K562 (cell line): ENCODE measurements around the gene ZSCAN5C.

ENCODE experiments used
- ATF2 ChIP-seq: sonication (generic); formaldehyde crosslinking; IDR thresholded peaks from 2 replicates; pipeline ENCODE4 v1.8.1; 2022; ENCODE audit warnings: missing genetic modification reagents
- ATF6 ChIP-seq: sonication (generic); formaldehyde crosslinking; IDR thresholded peaks from 2 replicates; pipeline ENCODE4 v1.4.0; 2020; ENCODE audit warnings: mild to moderate bottlenecking, missing genetic modification reagents
- CHD7 ChIP-seq: fragments of 200-600 bp; sonication (generic); IDR thresholded peaks from one replicate; pipeline ENCODE4 v1.6.1; 2012; ENCODE audit warnings: mild to moderate bottlenecking, low read depth, low read length, inconsistent platforms
- CTCF ChIP-seq, 3 experiments: IDR thresholded peaks in 2 of 3; conservative IDR thresholded peaks in 1 of 3; 2 replicates each; pipeline ENCODE4 v1.5.1; 2011 to 2012; ENCODE audit warnings: low read length in 3 of 3, mild to moderate bottlenecking in 3 of 3, control low read depth in 2 of 3, improper control_type of control experiment in 1 of 3, inconsistent platforms in 1 of 3, low read depth in 1 of 3, mixed read lengths in 1 of 3, moderate library complexity in 1 of 3; ENCODE audit not compliant: insufficient read depth in 2 of 3
- FOXK2 ChIP-seq, 2 experiments: fragments of 450-650 bp; IDR thresholded peaks in 1 of 2; conservative IDR thresholded peaks in 1 of 2; 2 replicates each; pipeline ENCODE4 v1.6.1; 2016; ENCODE audit warnings: low read depth in 2 of 2, mild to moderate bottlenecking in 1 of 2
- SP1 ChIP-seq: sonication (generic); formaldehyde crosslinking; IDR thresholded peaks from 2 replicates; pipeline ENCODE4 v1.8.1; 2022; ENCODE audit warnings: mild to moderate bottlenecking, missing genetic modification reagents
- TCF7L2 ChIP-seq: fragments of 150-350 bp; IDR thresholded peaks from 2 replicates; pipeline ENCODE4 v1.6.1; 2016; ENCODE audit warnings: low read depth, mild to moderate bottlenecking, low read length, moderate library complexity
- TF ChIP-seq, protein P1 (sequence below): sonication (generic); formaldehyde crosslinking; IDR thresholded peaks from 2 replicates; pipeline ENCODE4 v1.8.1; 2023; ENCODE audit warnings: mild to moderate bottlenecking, missing genetic modification reagents

GRCh38 chr19:56218961-56219360 lies 16.9 kb downstream of the ZSCAN5C start:
- no peak for TF ChIP-seq TCF7L2
- no peak for TF ChIP-seq SP1 (CRISPR knock-in tag)
- no peak for TF ChIP-seq ATF6 (CRISPR knock-in tag)
- TF ChIP-seq, protein P1, sequence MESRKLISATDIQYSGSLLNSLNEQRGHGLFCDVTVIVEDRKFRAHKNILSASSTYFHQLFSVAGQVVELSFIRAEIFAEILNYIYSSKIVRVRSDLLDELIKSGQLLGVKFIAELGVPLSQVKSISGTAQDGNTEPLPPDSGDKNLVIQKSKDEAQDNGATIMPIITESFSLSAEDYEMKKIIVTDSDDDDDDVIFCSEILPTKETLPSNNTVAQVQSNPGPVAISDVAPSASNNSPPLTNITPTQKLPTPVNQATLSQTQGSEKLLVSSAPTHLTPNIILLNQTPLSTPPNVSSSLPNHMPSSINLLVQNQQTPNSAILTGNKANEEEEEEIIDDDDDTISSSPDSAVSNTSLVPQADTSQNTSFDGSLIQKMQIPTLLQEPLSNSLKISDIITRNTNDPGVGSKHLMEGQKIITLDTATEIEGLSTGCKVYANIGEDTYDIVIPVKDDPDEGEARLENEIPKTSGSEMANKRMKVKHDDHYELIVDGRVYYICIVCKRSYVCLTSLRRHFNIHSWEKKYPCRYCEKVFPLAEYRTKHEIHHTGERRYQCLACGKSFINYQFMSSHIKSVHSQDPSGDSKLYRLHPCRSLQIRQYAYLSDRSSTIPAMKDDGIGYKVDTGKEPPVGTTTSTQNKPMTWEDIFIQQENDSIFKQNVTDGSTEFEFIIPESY (CRISPR knock-in tag) = no peak
- no peak for TF ChIP-seq FOXK2 (conservative IDR thresholded peaks at IDR 0.05 in 1 of 2, IDR thresholded peaks at IDR 0.05 in 1 of 2; ENCODE audit: low read depth in 2 of 2)
- TF ChIP-seq CHD7 = no peak
- no peak for TF ChIP-seq CTCF (IDR thresholded peaks at IDR 0.05 in 2 of 3, conservative IDR thresholded peaks at IDR 0.05 in 1 of 3; ENCODE audit: insufficient read depth in 2 of 3, low read depth in 1 of 3, low read length in 3 of 3)
- TF ChIP-seq ATF2 (CRISPR knock-in tag) = no peak
